Astrocyte (in vitro differentiated cells and primary cell): ENCODE results near the gene KRT86. TPM values are rescaled to one million over a fixed set of nuclear protein-coding genes. Genes with fewer than 3 reads are reported as not detected.
"Not testable (repeated sequence)": the region's sequence is repeated elsewhere in the genome, so short reads cannot be mapped to it uniquely, and the experiment has no call there.

Experiments
- DNase-seq: peaks from one replicate; pipeline ENCODE4 v3.0.0-alpha.2; 2010; ENCODE audit warnings: low read depth
- FAIRE-seq: peaks from 2 replicates; lab custom pipeline; 2011; peaks lifted over from hg19 to GRCh38; lab: Jason Lieb, UNC
- H2AFZ ChIP-seq: 2 replicates; pipeline ENCODE4 v1.6.0; 2012; ENCODE audit warnings: low read depth, low read length, inconsistent platforms
- H3K27ac ChIP-seq: 2 replicates; pipeline ENCODE4 v1.5.1; 2011; ENCODE audit warnings: low read depth, low read length, inconsistent platforms
- H3K27me3 ChIP-seq: 2 replicates; pipeline ENCODE4 v1.6.0; 2011; ENCODE audit warnings: low read length, inconsistent platforms; ENCODE audit not compliant: insufficient read depth
- H3K36me3 ChIP-seq: 2 replicates; pipeline ENCODE4 v1.5.1; 2011; ENCODE audit warnings: low read length, inconsistent platforms; ENCODE audit not compliant: insufficient read depth
- H3K4me1 ChIP-seq: 2 replicates; pipeline ENCODE4 v1.5.1; 2011; ENCODE audit warnings: low read length, inconsistent platforms; ENCODE audit not compliant: insufficient read depth
- H3K4me2 ChIP-seq: 2 replicates; pipeline ENCODE4 v1.6.0; 2012; ENCODE audit warnings: low read length, inconsistent platforms
- H3K4me3 ChIP-seq: 2 replicates; pipeline ENCODE4 v1.5.1; 2011; ENCODE audit warnings: low read depth, mild to moderate bottlenecking, low read length, inconsistent platforms; ENCODE audit not compliant: insufficient read depth
- H3K79me2 ChIP-seq: 2 replicates; pipeline ENCODE4 v1.6.0; 2012; ENCODE audit warnings: mild to moderate bottlenecking, low read length, inconsistent platforms; ENCODE audit not compliant: insufficient read depth
- H3K9ac ChIP-seq: 2 replicates; pipeline ENCODE4 v1.6.0; 2012; ENCODE audit warnings: mild to moderate bottlenecking, low read length, inconsistent platforms
- H3K9me3 ChIP-seq: 2 replicates; pipeline ENCODE4 v1.5.1; 2012; ENCODE audit warnings: low read depth, mild to moderate bottlenecking, low read length, inconsistent platforms; ENCODE audit not compliant: insufficient read depth
- H4K20me1 ChIP-seq: 2 replicates; pipeline ENCODE4 v1.6.0; 2012; ENCODE audit warnings: low read length, inconsistent platforms; ENCODE audit not compliant: insufficient read depth
- H3K27ac Mint-ChIP-seq: one replicate; pipeline ENCODE4 v1.8.0; 2021; ENCODE audit warnings: mild to moderate bottlenecking, mixed read lengths; ENCODE audit not compliant: unreplicated experiment
- H3K27me3 Mint-ChIP-seq: one replicate; pipeline ENCODE4 v1.8.0; 2021; ENCODE audit warnings: low read depth, mixed read lengths; ENCODE audit not compliant: unreplicated experiment
- H3K36me3 Mint-ChIP-seq: one replicate; pipeline ENCODE4 v1.8.0; 2021; ENCODE audit warnings: low read depth, mixed read lengths; ENCODE audit not compliant: unreplicated experiment
- H3K4me1 Mint-ChIP-seq: one replicate; pipeline ENCODE4 v1.8.0; 2021; ENCODE audit warnings: low read depth, mixed read lengths; ENCODE audit not compliant: unreplicated experiment
- H3K4me3 Mint-ChIP-seq: one replicate; pipeline ENCODE4 v1.8.0; 2021; ENCODE audit warnings: mild to moderate bottlenecking, moderate library complexity, mixed read lengths; ENCODE audit not compliant: unreplicated experiment
- H3K9me3 Mint-ChIP-seq: one replicate; pipeline ENCODE4 v1.8.0; 2021; ENCODE audit warnings: mild to moderate bottlenecking, mixed read lengths; ENCODE audit not compliant: unreplicated experiment
- CTCF ChIP-seq: IDR thresholded peaks from 2 replicates; pipeline ENCODE4 v1.5.1; 2011; ENCODE audit warnings: low read depth, mild to moderate bottlenecking, inconsistent platforms, low read length, moderate library complexity; ENCODE audit not compliant: insufficient read depth
- EZH2 ChIP-seq: IDR thresholded peaks from 2 replicates; pipeline ENCODE4 v1.6.1; 2012; ENCODE audit warnings: mild to moderate bottlenecking, low read length, inconsistent platforms; ENCODE audit not compliant: insufficient read depth
- total RNA-seq: library from RNA; stranded (reverse); gene quantifications from 2 replicates; pipeline ENCODE4 v1.2.1, GENCODE V29; 2021

The KRT86 gene
- total RNA-seq, 1 donor from 2014 or later = 0.43 TPM

DNA sequence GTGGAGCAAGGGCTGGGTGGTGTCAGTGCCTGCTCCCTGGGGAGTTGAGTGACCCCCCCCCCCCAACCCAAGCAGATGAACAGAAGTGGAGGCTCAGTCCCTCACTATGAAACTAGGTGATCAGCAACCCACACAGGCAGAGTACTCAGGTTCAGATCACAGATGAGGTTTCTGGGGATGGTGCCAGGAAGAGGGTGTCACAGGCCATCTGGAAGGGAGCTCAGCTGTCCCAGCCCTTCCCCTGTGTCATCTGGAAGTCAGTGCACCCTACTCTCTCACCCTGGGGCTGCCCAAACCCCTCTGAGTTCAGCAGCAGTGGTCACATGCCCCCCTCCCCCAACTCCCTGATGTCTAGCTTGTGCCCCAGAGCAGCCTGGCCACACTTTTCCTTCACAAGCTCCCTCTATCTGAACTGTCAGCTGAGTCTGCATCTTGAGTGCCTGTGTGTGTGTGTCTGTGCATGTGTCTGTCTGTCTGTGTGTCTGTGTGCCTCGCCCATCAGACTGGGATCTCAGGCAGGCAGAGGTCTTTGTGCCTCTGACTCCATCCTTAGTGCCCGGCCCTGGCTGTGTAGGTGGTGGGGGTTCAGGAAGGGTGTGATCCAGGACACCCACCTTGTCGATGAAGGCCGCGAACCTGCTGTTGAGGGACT, 16.2 kb downstream of the KRT86 start:
- not testable (repeated sequence) for H2AFZ ChIP-seq, H3K9me3 Mint-ChIP-seq, H3K4me1 Mint-ChIP-seq, H3K4me1 ChIP-seq, H4K20me1 ChIP-seq, H3K4me2 ChIP-seq, H3K27ac ChIP-seq, FAIRE-seq, H3K4me3 Mint-ChIP-seq, H3K9ac ChIP-seq, H3K9me3 ChIP-seq, H3K27ac Mint-ChIP-seq, H3K4me3 ChIP-seq, DNase-seq, H3K79me2 ChIP-seq, H3K36me3 ChIP-seq, H3K36me3 Mint-ChIP-seq
- H3K27me3 ChIP-seq = peaks cover 15% of the 10 kb centered on the region
- peaks cover 36% of the 10 kb centered on the region for H3K27me3 Mint-ChIP-seq

GRCh38 chr12:52291267-52291935, 17.0 kb downstream of the KRT86 start, which contains the start of gene KRT81:
KRT81 (minus strand) TSS chr12:52291534; CDS start chr12:52291465, 69 bp downstream.
- peaks cover 6% of the 10 kb centered on the region for H3K4me1 Mint-ChIP-seq
- Histone ChIP-seq H3K4me2 (no peak within 1 kb of the TSS), H3K9me3 (no peaks in the 10 kb centered on the region), H4K20me1 (no peaks in the 10 kb centered on the region), H3K4me1 (no peaks in the 10 kb centered on the region), H3K9ac (no peak within 1 kb of the TSS), H3K36me3 (no peaks in the 10 kb centered on the region), H2AFZ (no peak within 1 kb of the TSS), H3K79me2 (no peaks in the 10 kb centered on the region), H3K27ac (no peak within 1 kb of the TSS), H3K27me3 (peaks cover 15% of the 10 kb centered on the region), H3K4me3 (no peak within 1 kb of the TSS)
- peaks cover 4% of the 10 kb centered on the region for H3K9me3 Mint-ChIP-seq
- TF ChIP-seq CTCF (no peak), EZH2 (no peak)
- DNase-seq (no peak), FAIRE-seq (no peak)
- peaks cover 41% of the 10 kb centered on the region for H3K27me3 Mint-ChIP-seq
- no peaks in the 10 kb centered on the region for H3K36me3 Mint-ChIP-seq
- H3K27ac Mint-ChIP-seq = no peak within 1 kb of the TSS
- no peak within 1 kb of the TSS for H3K4me3 Mint-ChIP-seq

GRCh38 chr12:52293926-52294325, 19.5 kb downstream of the KRT86 start:
- peaks cover 8% of the 10 kb centered on the region for H3K9me3 Mint-ChIP-seq
- no peaks in the 10 kb centered on the region for H3K9me3 ChIP-seq
- no peak overlapping the region for H3K27ac Mint-ChIP-seq
- H3K4me3 Mint-ChIP-seq = no peak overlapping the region
- H3K36me3 ChIP-seq = no peaks in the 10 kb centered on the region
- H3K27ac ChIP-seq = no peak overlapping the region
- no peaks in the 10 kb centered on the region for H4K20me1 ChIP-seq
- no peaks in the 10 kb centered on the region for H3K79me2 ChIP-seq
- H3K4me2 ChIP-seq = no peak overlapping the region
- no peaks in the 10 kb centered on the region for H3K4me1 ChIP-seq
- H3K27me3 ChIP-seq = peaks cover 33% of the 10 kb centered on the region
- TF ChIP-seq EZH2 (no peak), CTCF (no peak)
- no peak for FAIRE-seq
- H3K9ac ChIP-seq = no peak overlapping the region
- H3K27me3 Mint-ChIP-seq = peaks cover 53% of the 10 kb centered on the region
- H3K4me1 Mint-ChIP-seq = no peaks in the 10 kb centered on the region
- no peak overlapping the region for H2AFZ ChIP-seq
- no peaks in the 10 kb centered on the region for H3K36me3 Mint-ChIP-seq
- no peak overlapping the region for H3K4me3 ChIP-seq
- DNase-seq = no peak
